Gastroesophageal sphincter (tissue), 3 donors: Measurements from ENCODE around the gene ATF2.

ENCODE experiments used
- EP300 ChIP-seq: sonication (generic); formaldehyde crosslinking; IDR thresholded peaks from one replicate; pipeline ENCODE4 v1.6.1; 2017; ENCODE audit warnings: antibody characterized with exemption, mild to moderate bottlenecking
- POLR2A ChIP-seq, 2 donors: fragments of 450-650 bp; IDR thresholded peaks; one replicate each; pipeline ENCODE4 v1.6.1; 2017; ENCODE audit warnings: antibody characterized with exemption in 2 of 2, mild to moderate bottlenecking in 2 of 2, moderate library complexity in 1 of 2
- POLR2AphosphoS5 ChIP-seq: sonication (generic); formaldehyde crosslinking; IDR thresholded peaks from one replicate; pipeline ENCODE4 v1.6.1; 2017; ENCODE audit warnings: antibody characterized with exemption
- TF ChIP-seq, protein P1 (sequence below), 4 experiments: fragments of 200-600 bp in 2 of 4; fragments of 450-650 bp in 2 of 4; sonication (generic) in 1 of 4; IDR thresholded peaks; one replicate each; pipeline ENCODE4 v1.5.1; 2017 to 2019; ENCODE audit warnings: antibody characterized with exemption in 4 of 4, mild to moderate bottlenecking in 2 of 4, moderate library complexity in 2 of 4

- TF ChIP-seq POLR2A (IDR thresholded peaks at IDR 0.05) (no peak), POLR2AphosphoS5 (no peak), EP300 (no peak)
- TF ChIP-seq, protein P1, sequence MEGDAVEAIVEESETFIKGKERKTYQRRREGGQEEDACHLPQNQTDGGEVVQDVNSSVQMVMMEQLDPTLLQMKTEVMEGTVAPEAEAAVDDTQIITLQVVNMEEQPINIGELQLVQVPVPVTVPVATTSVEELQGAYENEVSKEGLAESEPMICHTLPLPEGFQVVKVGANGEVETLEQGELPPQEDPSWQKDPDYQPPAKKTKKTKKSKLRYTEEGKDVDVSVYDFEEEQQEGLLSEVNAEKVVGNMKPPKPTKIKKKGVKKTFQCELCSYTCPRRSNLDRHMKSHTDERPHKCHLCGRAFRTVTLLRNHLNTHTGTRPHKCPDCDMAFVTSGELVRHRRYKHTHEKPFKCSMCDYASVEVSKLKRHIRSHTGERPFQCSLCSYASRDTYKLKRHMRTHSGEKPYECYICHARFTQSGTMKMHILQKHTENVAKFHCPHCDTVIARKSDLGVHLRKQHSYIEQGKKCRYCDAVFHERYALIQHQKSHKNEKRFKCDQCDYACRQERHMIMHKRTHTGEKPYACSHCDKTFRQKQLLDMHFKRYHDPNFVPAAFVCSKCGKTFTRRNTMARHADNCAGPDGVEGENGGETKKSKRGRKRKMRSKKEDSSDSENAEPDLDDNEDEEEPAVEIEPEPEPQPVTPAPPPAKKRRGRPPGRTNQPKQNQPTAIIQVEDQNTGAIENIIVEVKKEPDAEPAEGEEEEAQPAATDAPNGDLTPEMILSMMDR (IDR thresholded peaks at IDR 0.05) = no peak
These were observed 99.5 kb downstream of the ATF2 start for GRCh38 chr2:175068534-175068933.
